GM20431 (cell line): ENCODE measurements around the gene MPZL2.
"Not testable (repeated sequence)": the region's sequence is repeated elsewhere in the genome, so short reads cannot be mapped to it uniquely, and the experiment has no call there.

Experiments used
- in situ Hi-C: fragments of 300-500 bp; cut with MseI, MboI; formaldehyde crosslinking; loops from one replicate; pipeline ENCODE4 v1.15.0; 2020; ENCODE audit warnings: low sequenced_read_pairs; ENCODE audit not compliant: unreplicated experiment

Gene MPZL2

DNA sequence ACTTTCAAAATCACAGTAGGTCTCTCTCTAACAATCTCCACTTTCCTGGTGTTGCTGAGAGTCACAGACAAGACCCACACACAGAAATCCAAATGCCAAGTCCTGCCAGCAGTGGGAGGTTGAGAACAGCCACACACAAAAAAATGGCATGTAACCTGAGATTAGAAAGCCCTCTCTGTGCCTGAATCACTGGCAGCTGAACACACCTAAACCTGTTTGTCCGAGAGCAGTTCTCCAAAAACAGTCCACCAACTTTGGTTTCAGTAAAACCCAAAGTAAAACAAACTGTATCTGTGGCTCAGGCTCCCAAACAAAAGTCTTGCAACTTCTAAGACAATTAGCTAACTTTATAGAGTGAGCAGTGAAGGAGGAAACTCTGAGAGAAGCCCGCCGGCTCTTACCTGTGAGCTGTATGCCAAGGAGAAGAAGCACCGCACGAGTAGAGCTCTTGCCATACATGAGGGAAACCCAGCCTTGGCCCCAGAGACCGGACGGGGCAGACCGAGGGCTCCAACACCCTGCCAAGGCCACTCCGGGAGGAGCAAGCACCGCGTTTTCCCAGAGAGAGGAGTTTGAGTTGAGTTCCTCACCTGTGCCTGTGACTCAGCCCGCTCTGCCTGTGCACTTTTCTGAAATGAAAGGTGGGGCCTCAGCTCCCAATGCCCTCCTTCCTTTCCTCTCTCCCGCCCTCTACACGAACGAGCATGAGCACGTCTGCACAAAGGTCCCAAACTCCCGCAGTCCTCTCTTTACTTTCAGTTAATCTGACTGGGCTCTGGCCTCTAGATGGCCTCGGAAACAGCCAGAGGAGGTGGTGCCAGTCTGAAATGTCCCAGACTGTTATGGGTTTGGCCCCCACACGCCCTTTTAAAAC, at the start of gene MPZL2:
Gene MPZL2 (minus strand): TSS at position 603 of the 874 bp plus-strand sequence. CDS start 144 bp downstream, at position 459.
- in situ Hi-C loops: no loop called here

DNA sequence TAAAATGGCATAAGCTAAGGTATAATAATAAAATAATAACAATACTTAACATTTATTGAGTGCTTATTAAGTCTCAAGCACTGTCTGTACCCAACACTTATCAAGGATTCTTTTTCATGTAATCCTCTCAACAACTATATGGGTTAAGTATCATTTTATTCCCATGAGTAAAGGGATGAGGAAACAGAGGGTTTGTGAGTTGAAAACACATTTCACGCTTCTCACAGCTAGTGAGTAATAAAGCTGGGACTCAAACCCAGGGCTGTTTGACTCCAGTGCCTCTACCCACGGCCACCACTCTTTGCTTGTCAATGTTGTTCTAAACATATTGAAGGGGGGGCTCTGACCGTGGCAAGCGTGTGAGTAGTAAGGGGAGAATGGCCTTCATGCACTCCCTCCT, 49.1 kb upstream of the MPZL2 start:
- in situ Hi-C loops: no loop called here

DNA sequence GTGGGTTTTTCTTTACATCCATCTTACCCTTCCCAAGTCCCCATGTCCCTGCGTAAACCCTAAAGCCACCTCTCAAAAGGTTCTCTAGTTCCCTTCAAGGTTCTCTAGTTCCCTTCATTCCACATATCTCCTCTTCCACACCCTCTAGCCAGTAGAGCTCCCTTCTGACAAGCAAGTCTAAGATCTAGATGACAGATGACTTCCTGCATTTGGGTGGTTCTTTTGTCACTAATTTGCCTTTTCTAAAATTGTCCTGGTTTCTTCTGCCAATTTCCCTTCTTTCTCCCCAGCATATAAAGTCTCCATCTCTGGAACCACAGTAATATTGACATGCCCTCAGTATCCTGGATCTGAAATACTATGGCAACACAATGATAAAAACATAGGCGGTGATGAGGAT, 48.2 kb upstream of the MPZL2 start:
- in situ Hi-C loops: no loop called here

- in situ Hi-C loops: no loop called here
These were observed 47.4 kb upstream of the MPZL2 start for GRCh38 chr11:118311518-118311917.

GRCh38 chr11:118310781-118311485, 46.8 kb upstream of the MPZL2 start:
- in situ Hi-C loops: no loop called here

- in situ Hi-C loops: no loop called here
These were observed 46.2 kb upstream of the MPZL2 start for GRCh38 chr11:118310271-118310670.

DNA sequence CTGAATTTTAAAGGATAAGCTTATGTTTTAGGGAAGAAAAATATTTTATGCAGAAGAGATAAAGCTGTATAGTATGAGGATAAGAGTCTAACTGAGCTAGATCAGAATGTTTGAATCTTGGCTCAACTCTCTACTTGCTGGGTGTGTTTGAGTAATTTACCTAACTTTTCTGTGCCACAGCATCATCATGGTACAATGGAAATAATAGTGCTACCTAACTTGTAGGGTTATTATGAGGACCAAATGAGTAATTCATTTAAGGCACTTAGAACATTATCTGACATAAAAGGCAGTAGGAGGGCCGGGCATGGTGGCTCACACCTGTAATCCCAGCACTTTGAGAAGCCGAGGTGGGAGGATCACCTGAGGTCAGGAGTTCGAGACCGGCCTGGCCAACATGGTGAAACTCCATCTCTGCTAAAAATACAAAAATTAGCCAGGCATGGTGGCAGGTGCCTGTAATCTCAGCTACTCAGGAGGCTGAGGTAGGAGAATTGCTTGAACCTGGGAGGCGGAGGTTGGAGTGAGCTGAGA, 45.0 kb upstream of the MPZL2 start:
- in situ Hi-C loops: not testable (repeated sequence)

GRCh38 chr11:118306556-118306955, 42.5 kb upstream of the MPZL2 start:
- in situ Hi-C loops: no loop called here

- in situ Hi-C loops: no loop called here
These were observed 41.6 kb upstream of the MPZL2 start for GRCh38 chr11:118305726-118306125.

DNA sequence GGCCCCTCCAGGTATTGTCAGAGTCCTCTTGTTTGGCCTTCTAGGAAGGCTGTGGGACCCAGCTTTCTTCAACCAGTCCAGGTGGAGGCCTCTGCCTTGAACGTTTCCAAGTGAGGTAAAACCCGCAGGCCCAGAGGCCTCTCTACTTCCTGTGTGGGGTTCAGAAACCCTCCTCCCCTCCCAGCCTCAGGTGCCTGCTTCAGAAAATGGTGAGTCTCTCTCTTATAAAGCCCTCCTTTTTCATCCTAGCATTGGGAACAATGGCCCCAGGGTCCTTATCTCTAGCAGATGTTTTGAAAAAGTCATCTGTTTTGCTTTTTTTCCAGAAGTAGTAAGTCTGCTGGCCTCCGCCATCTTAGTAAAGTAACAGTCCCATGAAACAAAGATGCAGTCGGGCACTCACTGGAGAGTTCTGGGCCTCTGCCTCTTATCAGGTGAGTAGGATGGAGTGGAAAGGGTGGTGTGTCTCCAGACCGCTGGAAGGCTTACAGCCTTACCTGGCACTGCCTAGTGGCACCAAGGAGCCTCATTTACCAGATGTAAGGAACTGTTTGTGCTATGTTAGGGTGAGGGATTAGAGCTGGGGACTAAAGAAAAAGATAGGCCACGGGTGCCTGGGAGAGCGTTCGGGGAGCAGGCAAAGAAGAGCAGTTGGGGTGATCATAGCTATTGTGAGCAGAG, 40.6 kb upstream of the MPZL2 start, which contains the start of gene CD3E:
Gene CD3E (plus strand): TSS at position 163 of the 681 bp plus-strand sequence. CDS start 223 bp downstream, at position 386.
- in situ Hi-C loops: no loop called here

GRCh38 chr11:118304227-118304567, 40.1 kb upstream of the MPZL2 start:
- in situ Hi-C loops: no loop called here

DNA sequence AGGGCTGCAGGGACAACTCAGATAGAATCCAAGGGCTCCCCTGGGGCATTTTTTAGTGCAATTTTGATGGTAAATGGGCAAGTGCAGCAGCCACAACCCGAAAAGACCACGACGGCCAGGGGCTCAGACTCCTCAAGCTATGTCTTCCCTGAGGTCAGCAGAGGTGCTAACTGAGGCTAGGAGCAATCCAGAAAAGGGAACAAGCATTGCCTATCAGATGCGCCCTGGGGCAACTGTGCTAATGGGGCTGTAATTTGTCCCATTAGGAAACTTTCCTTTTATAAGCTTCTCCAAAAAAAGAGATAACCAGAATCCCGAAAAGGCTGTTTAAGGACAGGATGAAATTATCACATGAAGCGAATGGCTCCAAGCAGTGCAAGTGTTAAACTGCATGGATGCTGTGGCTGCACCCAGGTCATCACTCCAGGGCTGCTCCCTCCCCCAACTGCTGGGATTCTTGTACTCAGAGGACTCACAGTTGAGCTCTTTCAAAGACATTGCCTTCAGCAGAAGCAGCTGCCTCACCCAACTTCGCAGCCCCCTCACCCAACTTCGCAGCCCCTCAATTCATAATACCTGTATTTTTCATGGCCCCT, 37.6 kb upstream of the MPZL2 start:
- in situ Hi-C loops: no loop called here

DNA sequence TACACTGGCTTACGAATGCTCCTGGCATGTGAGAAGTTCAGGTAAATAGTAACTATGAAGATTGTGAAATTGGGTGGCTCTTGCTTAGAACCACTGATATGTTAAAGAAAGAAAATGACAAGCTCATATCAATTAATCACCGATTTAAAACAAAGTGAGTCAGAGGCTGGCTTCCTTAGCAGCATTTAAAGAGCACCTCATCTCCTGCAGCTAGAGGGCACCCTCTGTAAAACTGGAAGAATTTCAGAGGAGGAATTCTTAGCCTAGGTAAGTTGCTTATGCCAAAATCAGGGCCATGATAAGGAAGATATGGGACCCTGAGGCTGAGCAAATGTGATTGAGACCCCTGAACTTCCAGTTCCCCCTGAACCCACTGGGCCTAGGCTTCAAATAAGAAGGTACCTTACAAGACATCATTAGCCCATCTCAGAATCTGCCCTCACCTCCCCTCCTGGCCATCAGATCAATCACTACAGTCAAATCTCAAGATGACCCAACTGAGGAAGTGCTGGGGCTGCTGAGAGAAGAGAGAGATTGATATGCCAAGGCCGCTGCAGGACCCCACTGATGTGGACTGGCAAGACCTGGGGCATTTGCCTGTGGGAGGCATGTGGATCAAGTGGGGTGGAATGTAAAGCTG, 31.8 kb upstream of the MPZL2 start:
- in situ Hi-C loops: loop anchor here (10.0 kb wide), 1 partner anchor 59 kb away; the partner anchor contains the start of gene UBE4A

GRCh38 chr11:118295199-118295598, 31.1 kb upstream of the MPZL2 start:
- in situ Hi-C loops: loop anchor here (10.0 kb wide), 1 partner anchor 60 kb away; the partner anchor contains the start of gene UBE4A

- in situ Hi-C loops: loop anchor here (10.0 kb wide), 1 partner anchor 61 kb away; the partner anchor contains the start of gene UBE4A
These were observed 30.0 kb upstream of the MPZL2 start for GRCh38 chr11:118294053-118294452.

DNA sequence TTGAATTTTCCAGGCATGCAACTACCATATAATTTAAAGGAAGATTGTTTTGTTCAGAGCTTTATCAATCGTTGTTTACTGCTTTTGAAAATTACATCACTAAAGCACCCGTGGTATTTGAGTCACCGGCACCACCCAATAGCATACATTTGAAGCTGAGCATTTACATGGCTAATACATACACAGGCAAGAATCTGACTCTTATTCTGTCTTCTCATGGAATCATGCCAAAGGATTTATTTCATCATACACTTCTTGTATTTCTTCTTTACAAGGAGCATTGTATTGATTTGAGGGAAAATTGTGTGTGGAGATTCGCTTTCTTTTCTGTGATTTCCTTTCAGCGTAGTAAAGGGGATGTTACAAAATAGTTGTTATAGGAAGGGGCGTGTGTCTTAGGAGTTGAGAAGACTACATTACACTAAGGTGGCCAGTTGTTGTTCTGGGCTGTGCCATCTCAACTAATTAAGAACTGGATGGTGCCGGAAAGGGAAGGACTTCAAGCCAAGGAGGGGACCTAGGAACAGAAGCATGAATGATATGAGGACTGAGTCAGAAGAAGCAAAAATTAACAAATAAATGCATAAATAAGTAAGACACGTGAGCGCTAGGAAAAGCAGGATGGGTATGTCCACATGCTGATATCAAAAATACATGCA, 27.5 kb upstream of the MPZL2 start:
- in situ Hi-C loops: loop anchor here (10.0 kb wide), 1 partner anchor 63 kb away; the partner anchor contains the start of gene UBE4A

DNA sequence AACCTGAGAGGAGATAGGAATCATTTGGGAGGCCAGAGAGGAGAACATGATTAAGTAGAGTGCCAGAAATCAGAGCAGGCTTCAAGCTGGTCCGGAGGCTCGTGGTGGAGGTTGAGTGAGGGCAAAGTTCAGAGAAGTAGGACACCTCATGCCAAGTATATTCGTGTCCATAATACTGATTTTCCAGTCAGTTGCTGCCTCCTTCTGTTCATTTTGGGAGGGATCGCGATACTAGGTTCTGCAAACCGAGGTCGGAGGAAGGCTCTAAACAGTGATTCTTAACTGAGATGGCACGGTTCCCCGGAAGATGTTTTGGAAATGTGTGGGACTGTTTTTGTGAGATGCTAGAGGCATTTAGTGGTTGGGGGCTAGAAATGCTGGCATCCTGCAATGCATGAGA, 26.8 kb upstream of the MPZL2 start:
- in situ Hi-C loops: loop anchor here (10.0 kb wide), 1 partner anchor 64 kb away; the partner anchor contains the start of gene UBE4A

GRCh38 chr11:118289401-118289800, 25.3 kb upstream of the MPZL2 start:
- in situ Hi-C loops: loop anchor here (10.0 kb wide), 1 partner anchor 95 kb away; no protein-coding TSS in a partner anchor

- in situ Hi-C loops: loop anchor here (10.0 kb wide), 1 partner anchor 92 kb away; no protein-coding TSS in a partner anchor
These were observed 22.9 kb upstream of the MPZL2 start for GRCh38 chr11:118287006-118287405.
